Neural cell (in vitro differentiated cells): ENCODE results near the gene LIPC. TPM values are rescaled to one million over a fixed set of nuclear protein-coding genes. Genes with fewer than 3 reads are reported as not detected.

Experiments used
- H2AFZ ChIP-seq: fragments of 200-600, 300-800 bp; sonication (generic), shearing (Covaris generic); 2 replicates; pipeline ENCODE4 v1.6.0; 2014; ENCODE audit warnings: low read depth, mild to moderate bottlenecking, antibody characterized with exemption, low read length, moderate library complexity
- H3F3A ChIP-seq: fragments of 200-600 bp; shearing (Covaris generic); 2 replicates; pipeline ENCODE4 v1.6.1; 2016; ENCODE audit warnings: mild to moderate bottlenecking, moderate library complexity, mixed read lengths, antibody characterized with exemption, low read length; ENCODE audit not compliant: insufficient read depth, poor library complexity, severe bottlenecking
- H3K27ac ChIP-seq: fragments of 200-600, 300-800 bp; sonication (generic), shearing (Covaris generic); 2 replicates; pipeline ENCODE4 v1.5.1; 2014; ENCODE audit warnings: mild to moderate bottlenecking, low read length, moderate library complexity
- H3K27me3 ChIP-seq: fragments of 300-800, 200-600 bp; sonication (generic), shearing (Covaris generic); 2 replicates; pipeline ENCODE4 v1.6.0; 2014; ENCODE audit warnings: mild to moderate bottlenecking, low read depth, low read length, moderate library complexity; ENCODE audit not compliant: insufficient read depth
- H3K36me3 ChIP-seq: fragments of 300-800, 200-600 bp; sonication (generic), shearing (Covaris generic); 2 replicates; pipeline ENCODE4 v1.5.1; 2014; ENCODE audit warnings: mild to moderate bottlenecking, antibody characterized with exemption, low read length, moderate library complexity; ENCODE audit not compliant: insufficient read depth
- H3K4me2 ChIP-seq: fragments of 300-800, 200-600 bp; sonication (generic), shearing (Covaris generic); 2 replicates; pipeline ENCODE4 v1.6.0; 2014; ENCODE audit warnings: mild to moderate bottlenecking, low read length
- H3K4me3 ChIP-seq: fragments of 300-800, 200-600 bp; sonication (generic), shearing (Covaris generic); 2 replicates; pipeline ENCODE4 v1.5.1; 2014; ENCODE audit warnings: mild to moderate bottlenecking, low read length, moderate library complexity
- H3K79me2 ChIP-seq: fragments of 200-600 bp; shearing (Covaris generic); replicated peaks from 2 replicates; pipeline ENCODE4 v1.6.0; 2014; ENCODE audit warnings: mild to moderate bottlenecking, low read length, moderate library complexity; ENCODE audit not compliant: insufficient read depth
- H3K9ac ChIP-seq: fragments of 300-800, 200-600 bp; sonication (generic), shearing (Covaris generic); 2 replicates; pipeline ENCODE4 v1.6.1; 2016; ENCODE audit warnings: mild to moderate bottlenecking, low read length, mixed read lengths
- H3K9me2 ChIP-seq: fragments of 200-600 bp; shearing (Covaris generic); 2 replicates; pipeline ENCODE4 v1.6.1; 2016; ENCODE audit warnings: mild to moderate bottlenecking, low read length, mixed read lengths; ENCODE audit not compliant: insufficient read depth
- H3K9me3 ChIP-seq: fragments of 200-600, 300-800 bp; sonication (generic), shearing (Covaris generic); 2 replicates; pipeline ENCODE4 v1.6.1; 2016; ENCODE audit warnings: mild to moderate bottlenecking, mixed run types, low read length, moderate library complexity, mixed read lengths
- H4K20me1 ChIP-seq: fragments of 200-600 bp; shearing (Covaris generic); 2 replicates; pipeline ENCODE4 v1.6.1; 2016; ENCODE audit warnings: mild to moderate bottlenecking, mixed run types; ENCODE audit not compliant: insufficient read depth
- CTCF ChIP-seq: fragments of 450-650 bp; IDR thresholded peaks from 2 replicates; pipeline ENCODE4 v1.5.1; 2014; ENCODE audit warnings: antibody characterized with exemption, mild to moderate bottlenecking, moderate library complexity; ENCODE audit not compliant: poor library complexity, severe bottlenecking
- EP300 ChIP-seq: fragments of 450-650 bp; conservative IDR thresholded peaks from 2 replicates; pipeline ENCODE4 v1.6.1; 2014; ENCODE audit warnings: antibody characterized with exemption, mild to moderate bottlenecking, moderate library complexity; ENCODE audit not compliant: poor library complexity, severe bottlenecking
- EZH2 ChIP-seq: fragments of 200-600, 300-800 bp; shearing (Covaris generic), sonication (generic); IDR thresholded peaks from 2 replicates; pipeline ENCODE4 v1.6.1; 2014; ENCODE audit warnings: antibody characterized with exemption, low read length, borderline replicate concordance, mild to moderate bottlenecking; ENCODE audit not compliant: insufficient read depth, poor library complexity, severe bottlenecking
- MXI1 ChIP-seq: fragments of 450-650 bp; conservative IDR thresholded peaks from 2 replicates; pipeline ENCODE4 v1.6.1; 2014; ENCODE audit warnings: antibody characterized with exemption, mild to moderate bottlenecking; ENCODE audit not compliant: poor library complexity, severe bottlenecking
- POLR2AphosphoS5 ChIP-seq: IDR thresholded peaks from 2 replicates; pipeline ENCODE4 v1.6.1; 2012
- RAD21 ChIP-seq: fragments of 450-650 bp; conservative IDR thresholded peaks from 2 replicates; pipeline ENCODE4 v1.6.1; 2014; ENCODE audit warnings: antibody characterized with exemption, mild to moderate bottlenecking, moderate library complexity
- REST ChIP-seq: IDR thresholded peaks from 2 replicates; pipeline ENCODE4 v1.6.1; 2012; ENCODE audit warnings: borderline replicate concordance
- SMC3 ChIP-seq: fragments of 450-650 bp; conservative IDR thresholded peaks from 2 replicates; pipeline ENCODE4 v1.6.1; 2014; ENCODE audit warnings: antibody characterized with exemption, mild to moderate bottlenecking, moderate library complexity; ENCODE audit not compliant: poor library complexity
- TAF1 ChIP-seq: IDR thresholded peaks from 2 replicates; pipeline ENCODE4 v1.6.1; 2012; ENCODE audit warnings: low read depth
- polyA plus RNA-seq: library from polyadenylated mRNA; depleted of rRNA; stranded (reverse); fragments of >200 nt; gene quantifications from 2 replicates; pipeline ENCODE4 v1.2.3, GENCODE V29; 2014

The LIPC gene
- polyA plus RNA-seq, 1 donor from 2014 or later = not detected

- H3K79me2 ChIP-seq = no peaks in the 10 kb centered on the region
- H3F3A ChIP-seq = no peaks in the 10 kb centered on the region
- no peaks in the 10 kb centered on the region for H3K9me3 ChIP-seq
- no peaks in the 10 kb centered on the region for H3K36me3 ChIP-seq
- no peak overlapping the region for H3K27ac ChIP-seq
- H3K9ac ChIP-seq = no peak overlapping the region
- H3K9me2 ChIP-seq = no peaks in the 10 kb centered on the region
- no peaks in the 10 kb centered on the region for H3K27me3 ChIP-seq
- no peaks in the 10 kb centered on the region for H4K20me1 ChIP-seq
- no peak overlapping the region for H3K4me2 ChIP-seq
- TF ChIP-seq MXI1 (no peak), TAF1 (no peak), POLR2AphosphoS5 (no peak), CTCF (no peak), EZH2 (no peak), EP300 (no peak), REST (no peak)
- no peak overlapping the region for H2AFZ ChIP-seq
- H3K4me3 ChIP-seq = no peak overlapping the region
Observed at GRCh38 chr15:58475573-58476524, 44.1 kb downstream of the LIPC start.

- no peak overlapping the region for H3K27ac ChIP-seq
- H3K27me3 ChIP-seq = no peaks in the 10 kb centered on the region
- H2AFZ ChIP-seq = no peak overlapping the region
- H3K9me3 ChIP-seq = no peaks in the 10 kb centered on the region
- H4K20me1 ChIP-seq = no peaks in the 10 kb centered on the region
- no peaks in the 10 kb centered on the region for H3K9me2 ChIP-seq
- H3F3A ChIP-seq = no peaks in the 10 kb centered on the region
- H3K4me2 ChIP-seq = no peak overlapping the region
- no peak for TF ChIP-seq EZH2
- no peak for TF ChIP-seq CTCF
- no peak for TF ChIP-seq RAD21
- TF ChIP-seq EP300 = no peak
- no peak for TF ChIP-seq POLR2AphosphoS5
- no peak for TF ChIP-seq MXI1
- no peak for TF ChIP-seq REST
- TF ChIP-seq SMC3 = no peak
- TF ChIP-seq TAF1 = no peak
- H3K79me2 ChIP-seq = no peaks in the 10 kb centered on the region
- H3K36me3 ChIP-seq = no peaks in the 10 kb centered on the region
- no peak overlapping the region for H3K4me3 ChIP-seq
- no peak overlapping the region for H3K9ac ChIP-seq
Observed at GRCh38 chr15:58476525-58477162, 44.9 kb downstream of the LIPC start.
